GM08714 (cell line): Measurements from ENCODE around the gene CAPN8.

ENCODE experiments used
- H3K4me3 ChIP-seq: fragments of 200-500 bp; sonication (Bioruptor generic); 2 replicates; pipeline ENCODE4 v1.5.1; 2014; ENCODE audit warnings: mild to moderate bottlenecking, low read length, inconsistent platforms
- ZNF274 ChIP-seq: IDR thresholded peaks from 2 replicates; pipeline ENCODE4 v1.6.1; 2012; ENCODE audit warnings: mild to moderate bottlenecking, low read depth, low read length

Gene CAPN8

GRCh38 chr1:223683586-223684487, 18.3 kb upstream of the CAPN8 start:
- H3K4me3 ChIP-seq = no peak overlapping the region
- TF ChIP-seq ZNF274 = no peak

- no peak for TF ChIP-seq ZNF274
- no peak overlapping the region for H3K4me3 ChIP-seq
These were observed 17.0 kb upstream of the CAPN8 start for GRCh38 chr1:223682502-223682901.

- H3K4me3 ChIP-seq = no peak overlapping the region
- no peak for TF ChIP-seq ZNF274
These were observed 14.7 kb upstream of the CAPN8 start for GRCh38 chr1:223680188-223680587.

GRCh38 chr1:223678841-223679240, 13.3 kb upstream of the CAPN8 start:
- TF ChIP-seq ZNF274 = no peak

GRCh38 chr1:223674119-223674890, 8.8 kb upstream of the CAPN8 start:
- H3K4me3 ChIP-seq = no peak overlapping the region

More at GRCh38 chr1:223678841-223679240, 13.3 kb upstream of the CAPN8 start:
- H3K4me3 ChIP-seq = no peak overlapping the region

GRCh38 chr1:223670458-223671159, 5.1 kb upstream of the CAPN8 start:
- no peak for TF ChIP-seq ZNF274
- H3K4me3 ChIP-seq = no peak overlapping the region

More at GRCh38 chr1:223674119-223674890, 8.8 kb upstream of the CAPN8 start:
- no peak for TF ChIP-seq ZNF274

GRCh38 chr1:223669003-223669795, 3.7 kb upstream of the CAPN8 start:
- no peak overlapping the region for H3K4me3 ChIP-seq
- TF ChIP-seq ZNF274 = no peak

- no peak overlapping the region for H3K4me3 ChIP-seq
- TF ChIP-seq ZNF274 = no peak
These were observed 2.1 kb upstream of the CAPN8 start for GRCh38 chr1:223667484-223668182.

GRCh38 chr1:223664106-223664505, 1.4 kb downstream of the CAPN8 start:
- no peak overlapping the region for H3K4me3 ChIP-seq
- TF ChIP-seq ZNF274 = no peak

- no peak overlapping the region for H3K4me3 ChIP-seq
These were observed 2.6 kb downstream of the CAPN8 start for GRCh38 chr1:223662943-223663342.

GRCh38 chr1:223659711-223660110, 5.8 kb downstream of the CAPN8 start:
- no peak for TF ChIP-seq ZNF274
- no peak overlapping the region for H3K4me3 ChIP-seq

More at GRCh38 chr1:223662943-223663342, 2.6 kb downstream of the CAPN8 start:
- no peak for TF ChIP-seq ZNF274

- TF ChIP-seq ZNF274 = no peak
- no peak overlapping the region for H3K4me3 ChIP-seq
These were observed 7.5 kb downstream of the CAPN8 start for GRCh38 chr1:223657978-223658377.

GRCh38 chr1:223654083-223654482, 11.4 kb downstream of the CAPN8 start:
- TF ChIP-seq ZNF274 = no peak
- no peak overlapping the region for H3K4me3 ChIP-seq
